ENCODE measurements around the gene VGF. TPM values are rescaled to one million over a fixed set of nuclear protein-coding genes. Genes with fewer than 3 reads are reported as not detected.
"Not testable (repeated sequence)": the region's sequence is repeated elsewhere in the genome, so short reads cannot be mapped to it uniquely, and the experiment has no call there.

VGF gene
- total RNA-seq, 1 donor from 2014 or later: not detected

- DNase-seq (ENCODE audit: low read depth in 2 of 2): no peak
Observed at GRCh38 chr7:101119876-101120275, 45.5 kb downstream of the VGF start.

DNA sequence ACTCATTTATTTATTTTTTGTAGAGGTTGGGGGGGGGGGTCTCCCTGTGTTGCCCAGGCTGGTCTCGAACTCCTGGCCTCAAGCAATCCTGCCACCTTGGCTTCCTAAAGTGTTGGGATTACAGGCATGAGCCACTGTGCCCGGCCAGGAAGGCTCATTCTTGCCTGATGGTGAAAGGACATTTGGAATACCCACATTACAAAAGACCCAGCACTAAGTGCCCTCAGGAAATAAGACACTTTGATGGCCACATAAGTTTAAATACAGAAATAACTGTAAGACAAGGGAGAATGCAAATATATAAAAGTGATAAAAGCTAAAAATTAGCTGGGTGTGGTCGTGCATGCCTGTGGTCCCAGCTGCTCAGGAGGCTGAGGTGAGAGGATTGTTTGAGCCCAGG lies 46.5 kb downstream of the VGF start:
- no peak for DNase-seq (ENCODE audit: low read depth in 2 of 2)

DNA sequence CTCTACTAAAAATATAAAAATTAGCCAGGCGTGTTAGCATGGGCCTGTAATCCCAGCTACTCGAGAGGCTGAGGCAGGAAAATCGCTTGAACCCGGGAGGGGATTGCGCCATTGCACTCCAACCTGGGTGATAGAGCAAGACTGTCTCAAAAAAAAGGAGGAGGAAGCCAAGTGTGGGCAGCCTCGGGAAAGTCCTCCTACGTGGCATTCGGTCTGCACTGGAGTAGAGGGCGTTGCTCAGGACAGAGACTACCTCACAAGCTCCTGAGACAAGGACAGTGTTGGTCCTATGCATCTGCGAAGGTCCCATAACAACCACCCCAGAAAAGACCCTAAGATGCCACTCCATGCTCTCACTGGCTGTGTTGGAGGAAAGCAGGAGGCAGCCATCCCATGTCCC lies 48.5 kb downstream of the VGF start:
- DNase-seq (ENCODE audit: low read depth in 2 of 2): no peak

DNA sequence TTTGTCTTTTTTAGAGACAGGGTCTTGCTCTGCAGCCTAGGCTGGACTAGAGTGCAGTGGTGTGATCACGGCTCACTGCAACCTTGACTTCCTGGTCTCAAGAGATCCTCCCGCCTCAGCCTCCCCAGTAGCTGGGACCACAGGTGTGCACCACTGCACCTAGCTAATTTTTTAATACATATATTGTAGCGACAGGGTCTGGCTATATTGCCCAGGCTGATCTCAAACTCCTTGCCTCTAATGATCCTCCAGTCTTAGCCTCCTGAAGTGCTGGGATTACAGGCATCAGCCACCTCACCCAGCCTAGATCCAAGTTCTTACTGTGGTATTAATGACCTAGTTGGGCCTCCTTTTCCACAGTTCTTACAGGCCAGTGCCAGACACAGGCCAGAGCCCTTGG lies 50.2 kb downstream of the VGF start:
- no peak for DNase-seq (ENCODE audit: low read depth in 2 of 2)

DNA sequence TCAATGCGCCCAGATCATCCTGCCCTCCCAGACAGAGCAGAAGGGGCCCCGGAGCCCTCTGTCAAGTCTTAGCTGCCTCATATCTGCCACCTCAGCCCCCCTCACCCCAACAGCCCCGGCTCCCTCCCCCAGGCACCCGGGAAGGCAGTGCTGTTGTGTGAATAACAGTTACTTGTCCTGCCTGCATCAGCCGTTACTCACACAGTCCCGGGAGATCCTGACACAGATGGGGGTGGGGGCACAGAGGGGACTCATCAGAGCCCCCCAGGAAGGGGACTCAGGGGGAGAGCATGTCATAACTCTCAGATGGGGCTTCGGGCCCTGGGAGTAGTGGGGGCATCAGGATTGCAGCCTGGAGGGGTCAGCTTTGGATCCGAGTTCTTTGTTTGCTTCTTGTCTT lies 50.9 kb downstream of the VGF start:
- no peak for DNase-seq (ENCODE audit: low read depth in 2 of 2)

DNA sequence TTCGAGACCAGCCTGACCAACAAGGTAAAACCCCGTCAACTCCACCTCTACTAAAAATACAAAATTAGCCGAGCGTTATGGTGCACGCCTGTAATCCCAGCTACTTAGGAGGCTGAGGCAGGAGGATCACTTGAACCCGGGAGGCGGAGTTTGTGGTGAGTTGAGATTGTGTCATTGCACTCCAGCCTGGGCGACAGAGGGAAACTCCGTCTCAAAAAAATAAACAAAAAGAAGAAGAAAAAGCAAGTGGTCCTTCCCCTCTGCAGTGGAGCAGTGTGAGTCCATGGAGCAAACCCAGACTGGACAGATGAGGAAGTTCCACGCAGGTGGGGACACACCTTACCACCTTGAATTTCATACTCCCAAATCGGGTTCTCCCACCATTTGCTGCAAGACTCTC lies 51.5 kb downstream of the VGF start:
- DNase-seq (ENCODE audit: low read depth in 2 of 2): no peak

- DNase-seq (ENCODE audit: low read depth in 2 of 2): not testable (repeated sequence)
Observed at GRCh38 chr7:101113140-101113539, 52.2 kb downstream of the VGF start.

Other genes with a start within 250 kb of the VGF start
- 0.13 TPM in 1 of 2 replicates, not detected in the other for gene MUC3A, start 216.0 kb downstream of the VGF start, total RNA-seq
- not detected in 2 replicates for gene MUC12, start 196.0 kb downstream of the VGF start, total RNA-seq
- not detected in 2 replicates for gene MUC17, start 145.5 kb downstream of the VGF start, total RNA-seq
- gene TRIM56, start 80.1 kb downstream of the VGF start, total RNA-seq: 8.9 and 11.6 TPM in 2 replicates
- gene SERPINE1, start 38.5 kb downstream of the VGF start, total RNA-seq: 81.9 and 88.2 TPM in 2 replicates
- 126 and 172 TPM in 2 replicates for gene AP1S1, start 11.1 kb downstream of the VGF start, total RNA-seq
- gene NAT16, start 14.7 kb upstream of the VGF start, total RNA-seq: not detected in 2 replicates
- gene MOGAT3, start 35.5 kb upstream of the VGF start, total RNA-seq: not detected in 2 replicates
- gene PLOD3, start 52.0 kb upstream of the VGF start, total RNA-seq: 27.2 and 35.4 TPM in 2 replicates
- 71.7 and 83.1 TPM in 2 replicates for gene ZNHIT1, start 52.6 kb upstream of the VGF start, total RNA-seq
- 2.1 and 3.2 TPM in 2 replicates for gene CLDN15, start 72.2 kb upstream of the VGF start, total RNA-seq
- gene FIS1, start 79.5 kb upstream of the VGF start, total RNA-seq: 162 and 217 TPM in 2 replicates
- gene IFT22, start 156.2 kb upstream of the VGF start, total RNA-seq: 10.7 and 14.8 TPM in 2 replicates
- not detected in 2 replicates for gene COL26A1, start 197.3 kb upstream of the VGF start, total RNA-seq

Measured in dermis microvascular lymphatic vessel endothelial cell (primary cell).